ENCODE results near the gene SYNC.

Gene SYNC

DNA sequence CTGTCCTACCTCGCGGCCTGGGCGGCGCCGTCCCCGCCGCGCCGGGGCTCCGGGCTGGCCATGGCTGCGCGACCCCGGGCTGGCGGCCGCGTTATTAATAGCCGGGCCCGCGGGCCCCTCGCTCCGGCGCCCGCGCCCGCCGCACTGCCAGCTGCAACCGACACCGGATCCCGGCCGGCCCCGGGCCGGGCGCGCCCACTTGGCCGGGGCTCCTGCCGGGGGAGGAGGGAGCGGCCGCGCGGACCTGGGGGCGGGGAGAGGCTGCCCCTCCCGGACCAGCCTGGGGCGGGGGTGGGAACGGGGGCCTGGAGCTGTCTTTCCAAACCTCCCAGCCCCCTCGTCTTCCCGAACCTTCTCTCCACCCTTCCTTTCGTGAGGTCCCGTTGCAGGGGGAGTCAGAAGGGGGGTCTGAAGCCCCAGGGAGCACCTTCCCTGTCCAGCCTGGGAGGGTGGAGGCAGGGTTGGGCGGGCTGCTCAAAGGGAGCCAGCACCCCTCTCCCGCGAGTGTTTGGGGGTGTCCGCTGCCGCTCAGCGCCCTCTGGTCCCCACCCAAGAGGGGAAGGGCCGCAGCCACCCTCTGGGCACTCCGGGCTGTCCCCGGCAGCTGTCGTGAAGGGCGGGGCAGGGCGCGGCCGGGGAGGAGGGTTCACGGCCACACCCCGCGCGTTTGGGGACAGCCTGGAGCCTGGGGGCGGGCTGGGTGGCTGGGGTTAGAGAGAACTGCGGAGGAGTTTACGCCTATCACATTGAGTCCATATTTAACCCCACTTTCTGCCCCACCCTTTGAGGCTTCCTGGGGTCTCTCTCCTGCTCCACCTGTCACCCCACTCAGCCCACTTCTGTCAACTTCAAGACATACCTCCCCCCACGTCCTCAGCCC lies at the start of gene SYNC:
TSS of gene SYNC (minus strand) at position 172 of the 880 bp plus-strand sequence. CDS start at position 62, 110 bp downstream.
- no peak for DNase-seq (ENCODE audit: low read depth in 1 of 2, low spot score in 1 of 2)

GRCh38 chr1:32749771-32750170 lies 47.2 kb upstream of the SYNC start:
- no peak for DNase-seq (ENCODE audit: low read depth in 1 of 2, low spot score in 1 of 2)

DNA sequence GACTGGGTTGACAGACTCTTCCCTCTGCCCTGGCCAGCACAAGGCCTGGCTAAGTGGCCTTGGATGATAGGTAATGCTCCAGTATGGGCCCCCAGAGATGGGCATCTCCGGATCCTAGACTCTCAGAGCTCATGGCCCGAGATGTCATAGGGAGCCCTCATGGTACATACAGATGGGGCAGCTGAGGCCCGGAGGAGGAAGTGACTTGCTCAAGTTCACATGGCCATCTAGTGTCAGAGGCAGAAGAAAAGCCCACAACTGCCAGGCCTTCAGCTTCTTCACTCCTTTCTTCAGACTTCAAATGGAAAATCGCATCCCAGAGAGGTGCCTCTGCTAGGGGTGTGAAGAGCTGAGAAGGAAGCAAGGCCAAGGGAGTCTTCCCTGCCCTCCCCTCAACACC lies 46.8 kb upstream of the SYNC start:
- no peak for DNase-seq (ENCODE audit: low read depth in 1 of 2, low spot score in 1 of 2)

GRCh38 chr1:32748926-32749325 lies 46.4 kb upstream of the SYNC start:
- no peak for DNase-seq (ENCODE audit: low read depth in 1 of 2, low spot score in 1 of 2)

DNA sequence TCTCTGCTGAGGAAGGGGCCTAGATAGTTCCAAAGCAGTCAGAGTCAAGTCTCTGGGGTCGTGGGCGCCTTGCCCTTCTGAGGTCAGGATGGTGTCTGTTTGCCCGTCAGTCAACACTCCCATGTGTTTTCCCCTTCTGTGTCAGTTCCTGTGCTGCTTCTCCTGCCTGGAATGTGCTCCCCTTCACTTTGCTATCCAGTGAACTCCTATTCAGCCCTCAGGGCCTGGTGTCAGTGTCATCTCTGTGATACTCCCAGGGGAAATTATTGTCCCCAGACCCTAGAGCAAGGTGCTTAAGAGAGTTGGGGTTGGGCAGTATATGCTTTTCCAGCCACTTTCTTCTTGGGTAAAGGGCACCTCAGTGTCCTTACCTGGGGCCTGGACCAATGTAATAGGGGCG lies 45.8 kb upstream of the SYNC start:
- DNase-seq (ENCODE audit: low read depth in 1 of 2, low spot score in 1 of 2), result no peak

DNA sequence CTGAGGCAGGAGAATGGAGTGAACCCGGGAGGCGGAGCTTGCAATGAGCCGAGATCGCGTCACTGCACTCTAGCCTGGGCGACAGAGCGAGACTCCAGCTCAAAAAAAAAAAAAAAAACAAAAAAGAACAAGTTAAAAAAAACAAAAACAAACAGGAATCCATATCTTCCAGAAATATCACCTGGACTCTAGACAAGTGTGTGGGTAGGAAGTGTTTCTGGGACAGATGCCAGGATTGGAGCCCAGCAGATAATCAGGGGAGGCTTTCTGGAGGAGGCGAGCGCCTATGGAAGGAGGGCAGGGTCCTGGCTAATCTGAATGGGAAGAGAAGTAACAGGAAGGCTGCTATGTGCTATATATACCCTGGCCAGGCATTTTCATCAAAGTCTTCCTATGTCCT lies 43.6 kb upstream of the SYNC start:
- no peak for DNase-seq (ENCODE audit: low read depth in 1 of 2, low spot score in 1 of 2)

DNA sequence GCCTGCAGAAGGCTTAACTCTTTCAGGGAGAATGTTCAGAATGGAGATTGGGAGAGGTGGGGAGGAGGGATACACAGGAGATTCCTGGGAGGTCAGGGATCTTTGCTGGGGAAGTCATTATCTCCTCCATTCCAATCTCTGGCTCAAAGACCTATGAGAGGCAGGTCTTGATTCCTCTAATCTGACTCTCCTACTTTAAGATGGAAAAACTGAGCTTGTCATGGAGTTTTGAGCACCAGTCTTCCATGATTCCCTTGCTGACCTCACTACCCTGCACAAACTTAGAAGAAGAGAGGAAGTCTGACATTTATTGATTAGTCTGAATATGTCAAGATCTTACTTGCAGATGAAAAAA lies 41.5 kb upstream of the SYNC start:
- DNase-seq (ENCODE audit: low read depth in 1 of 2, low spot score in 1 of 2), result no peak

- no peak for DNase-seq (ENCODE audit: low read depth in 1 of 2, low spot score in 1 of 2)
These were observed 41.0 kb upstream of the SYNC start for GRCh38 chr1:32743380-32744070.

DNA sequence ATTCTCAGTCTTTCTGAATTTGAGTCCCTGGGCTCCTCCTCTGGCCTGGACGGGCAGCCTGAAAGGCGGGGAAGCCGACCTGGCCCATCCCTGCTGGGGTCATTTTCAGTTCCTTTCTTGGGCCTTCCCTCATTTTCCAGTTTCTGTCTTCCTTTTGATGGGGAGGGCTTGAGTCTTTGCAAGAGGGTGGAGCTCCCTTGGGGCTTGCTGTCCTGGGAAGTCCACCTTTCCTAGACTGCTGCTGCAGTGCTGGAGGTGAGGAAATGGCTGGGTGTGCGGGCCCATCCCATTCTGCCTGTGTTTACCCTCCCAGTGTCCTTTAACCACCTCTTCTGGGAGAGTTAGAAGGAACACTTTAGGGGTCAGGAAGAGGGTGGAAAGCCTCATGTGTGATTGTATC lies 40.4 kb upstream of the SYNC start:
- DNase-seq (ENCODE audit: low read depth in 1 of 2, low spot score in 1 of 2), result no peak

DNA sequence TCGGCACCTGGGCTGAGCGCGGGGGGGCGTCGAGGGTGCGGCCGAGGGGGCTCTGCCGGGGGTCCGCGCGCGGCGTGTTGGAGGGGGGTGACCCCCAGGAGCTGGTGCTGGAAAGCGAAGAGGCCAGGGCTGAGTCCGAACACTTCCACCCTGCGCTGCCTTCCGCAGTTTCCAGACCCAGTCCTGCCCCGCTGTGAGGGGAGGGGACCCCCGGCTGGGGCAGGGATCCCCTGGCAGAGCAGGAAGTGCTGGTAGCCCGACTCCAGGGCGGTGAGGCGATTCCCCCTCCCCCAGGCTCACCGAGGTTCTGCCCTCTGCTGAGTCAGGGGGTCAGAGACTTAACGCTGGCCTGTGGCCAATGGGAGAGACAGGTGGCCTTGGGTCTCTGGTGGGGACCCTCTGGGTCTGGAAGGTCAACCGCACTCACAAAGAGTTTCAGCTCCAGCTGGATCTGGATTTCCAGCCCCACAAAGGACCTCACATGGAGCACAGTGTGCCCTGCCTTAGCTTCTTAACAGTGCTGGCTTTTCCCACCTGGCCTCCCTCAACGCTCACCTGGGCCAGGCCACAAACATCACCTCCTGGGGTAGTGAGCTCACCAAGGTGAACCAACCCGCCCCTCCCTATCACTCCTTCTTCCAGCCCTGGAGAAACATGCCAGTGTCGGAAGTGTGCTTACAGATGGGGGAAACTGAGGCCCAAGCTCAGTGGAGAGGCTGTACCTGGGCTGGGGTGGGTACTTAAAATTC lies 39.8 kb upstream of the SYNC start:
- no peak for DNase-seq (ENCODE audit: low read depth in 1 of 2, low spot score in 1 of 2)

DNA sequence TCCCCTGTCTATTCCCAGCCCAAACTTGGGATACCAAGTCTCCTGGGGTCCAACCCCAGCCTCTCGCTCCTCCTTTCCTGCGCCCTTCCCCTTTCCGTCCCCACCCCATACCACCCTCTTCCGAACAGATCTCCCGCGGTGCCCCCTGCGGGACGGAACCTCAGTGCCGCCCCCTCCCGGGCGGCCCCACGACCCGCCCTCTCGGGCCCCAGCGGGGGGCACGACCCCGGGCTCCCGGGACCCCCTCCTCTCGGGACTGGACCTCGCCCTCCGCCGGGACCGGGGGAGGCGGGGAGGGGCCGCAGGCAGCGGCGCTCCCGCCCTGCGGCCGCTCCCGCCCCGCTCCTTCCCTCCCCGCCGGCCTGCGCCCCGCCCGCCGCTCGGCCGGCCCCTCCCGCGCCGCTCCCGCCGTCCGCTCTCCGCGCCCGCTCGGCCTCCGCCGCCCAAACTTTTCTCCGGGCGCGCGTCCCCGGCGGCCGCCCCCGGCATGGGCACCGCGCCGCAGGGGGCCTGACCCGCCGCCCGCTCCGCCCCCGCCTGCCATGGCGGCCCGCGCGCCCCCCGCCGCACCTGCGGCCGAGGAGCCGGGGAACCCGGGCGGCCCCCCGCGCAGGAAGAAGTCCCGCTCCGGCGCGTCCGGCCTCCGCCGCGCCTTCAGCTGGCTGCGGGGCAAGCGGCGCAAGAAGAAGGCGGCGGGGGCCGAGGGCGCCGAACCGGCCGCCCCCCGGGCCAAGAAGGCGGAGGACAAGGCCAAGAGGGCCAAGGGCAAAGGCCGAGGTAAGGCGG lies 39.0 kb upstream of the SYNC start:
- no peak for DNase-seq (ENCODE audit: low read depth in 1 of 2, low spot score in 1 of 2)

DNA sequence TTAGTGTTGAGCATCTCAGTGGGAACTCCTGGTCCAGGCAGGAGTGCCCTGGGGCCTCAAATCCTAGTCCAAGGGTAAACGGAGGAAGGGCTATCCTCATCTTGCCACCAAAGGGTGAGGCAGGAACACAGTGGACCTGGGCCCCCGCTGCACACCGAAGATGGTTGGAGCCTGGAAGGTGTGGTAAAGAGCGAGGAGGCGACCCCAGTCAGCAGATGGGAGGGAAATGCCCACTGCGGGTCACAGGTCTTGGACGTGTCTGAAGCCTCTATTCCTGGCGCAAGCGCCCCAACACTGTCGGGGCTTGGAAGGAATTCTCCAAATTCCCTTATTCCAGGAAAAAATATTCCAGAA lies 38.5 kb upstream of the SYNC start:
- DNase-seq (ENCODE audit: low read depth in 1 of 2, low spot score in 1 of 2), result no peak

DNA sequence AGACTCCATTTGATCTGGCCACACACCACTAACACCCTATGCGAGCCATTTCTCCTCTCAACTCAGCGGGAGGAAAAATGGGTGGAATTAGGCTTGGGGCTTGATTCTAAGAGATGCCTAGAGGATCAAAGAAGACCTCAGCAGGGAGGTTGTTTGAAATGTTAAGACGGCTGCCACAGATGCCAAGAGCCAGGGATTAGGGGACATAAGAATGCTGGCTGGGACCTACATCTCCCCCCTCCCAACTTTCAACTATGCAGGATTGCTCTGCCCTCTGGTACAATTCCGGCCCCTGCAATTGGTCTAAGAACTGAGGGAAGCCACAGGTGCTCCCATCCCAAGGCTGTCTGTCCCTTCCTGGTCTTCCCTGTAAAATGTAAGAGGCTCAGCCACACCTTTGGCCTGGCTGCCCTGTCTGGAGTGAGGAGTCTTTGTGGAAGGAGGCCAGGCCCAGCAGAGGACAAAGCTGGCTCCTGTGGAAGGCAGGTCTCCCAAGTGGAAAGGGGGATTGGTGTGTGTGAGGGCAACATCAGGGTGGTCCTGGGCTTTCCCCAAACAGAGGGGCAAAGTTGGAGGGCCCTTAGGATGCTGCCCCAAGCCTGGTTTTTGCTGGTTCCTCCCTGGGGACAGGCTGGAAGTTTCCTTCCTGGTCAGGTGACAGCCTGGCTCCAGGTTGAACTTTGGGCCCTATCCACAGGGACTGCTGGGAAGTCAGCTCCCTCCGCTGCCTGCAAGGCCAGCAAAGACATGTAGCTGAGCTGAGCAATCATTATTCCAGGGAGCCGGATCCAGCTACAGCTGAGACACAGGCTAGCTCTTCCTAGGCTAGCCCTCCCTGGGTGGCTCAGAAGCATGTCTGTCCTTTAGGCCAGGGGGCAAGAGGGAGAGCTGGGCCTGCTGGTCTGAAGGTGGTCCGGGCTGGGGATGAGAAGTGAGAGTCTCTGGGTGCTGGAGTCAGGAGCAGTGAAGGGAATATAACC lies 34.5 kb upstream of the SYNC start:
- DNase-seq (ENCODE audit: low read depth in 1 of 2, low spot score in 1 of 2), result no peak

- no peak for DNase-seq (ENCODE audit: low read depth in 1 of 2, low spot score in 1 of 2)
These were observed 31.2 kb upstream of the SYNC start for GRCh38 chr1:32733582-32734321.

- DNase-seq (ENCODE audit: low read depth in 1 of 2, low spot score in 1 of 2), result no peak
These were observed 26.9 kb upstream of the SYNC start for GRCh38 chr1:32729254-32730046.

DNA sequence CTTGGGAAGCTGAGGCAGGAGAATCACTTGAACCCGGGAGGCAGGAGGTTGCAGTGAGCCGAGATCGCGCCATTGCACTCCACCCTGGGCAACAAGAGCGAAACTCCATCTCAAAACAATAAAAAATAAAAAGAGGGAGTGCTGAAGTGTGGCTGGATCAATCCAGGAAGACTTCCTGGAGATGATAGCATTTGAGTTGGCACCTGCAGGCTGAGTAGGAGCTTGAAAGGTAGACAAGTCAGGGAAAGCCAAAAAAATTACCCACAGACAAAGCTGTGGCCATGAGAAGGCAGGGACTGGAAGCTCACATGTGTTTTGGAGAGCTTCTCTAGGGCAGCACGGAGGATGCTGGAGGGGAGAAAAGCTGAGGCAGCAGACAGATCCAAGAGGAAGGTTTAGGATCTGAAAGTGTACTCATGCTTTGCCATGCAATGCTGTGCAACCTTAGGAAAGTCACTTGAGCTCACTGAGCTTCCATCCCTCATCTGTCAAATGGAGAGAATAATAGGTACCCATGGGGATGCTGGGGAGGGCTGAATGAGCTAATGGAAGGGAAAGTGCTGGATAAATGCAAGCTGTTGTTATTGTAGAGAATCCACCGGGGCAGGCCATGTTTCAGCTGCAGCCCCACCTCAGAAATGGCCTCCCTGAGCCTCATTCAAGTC lies 26.0 kb upstream of the SYNC start:
- DNase-seq (ENCODE audit: low read depth in 1 of 2, low spot score in 1 of 2), result no peak

GRCh38 chr1:32727876-32728275 lies 25.3 kb upstream of the SYNC start:
- no peak for DNase-seq (ENCODE audit: low read depth in 1 of 2, low spot score in 1 of 2)

GRCh38 chr1:32725615-32725982 lies 23.0 kb upstream of the SYNC start:
- DNase-seq (ENCODE audit: low read depth in 1 of 2, low spot score in 1 of 2), result no peak

All from activated CD4-positive, alpha-beta T cell treated with anti-CD3 and anti-CD28 coated beads, Interleukin-2, amount 50 U/mL, for 24 hours (primary cell).